ENCODE measurements around the gene CXCL3. TPM values are rescaled to one million over a fixed set of nuclear protein-coding genes. Genes with fewer than 3 reads are reported as not detected.

The CXCL3 gene
- total RNA-seq, 1 donor from 2014 or later = 5.9 TPM

- DNase-seq (ENCODE audit: extremely low spot score, unreplicated experiment) = no peak
- peaks cover 66% of the 10 kb centered on the region for H3K27me3 Mint-ChIP-seq
- peak overlapping the region; percentile 72 for H3K27ac Mint-ChIP-seq
- no peaks in the 10 kb centered on the region for H3K9me3 Mint-ChIP-seq
- H3K36me3 Mint-ChIP-seq = no peaks in the 10 kb centered on the region
- H3K4me1 Mint-ChIP-seq (ENCODE audit: unreplicated experiment) = peaks cover 13% of the 10 kb centered on the region
- peak overlapping the region; percentile 93 for H3K4me3 Mint-ChIP-seq
- TF ChIP-seq CTCF (conservative IDR thresholded peaks at IDR 0.05) = no peak
These were observed 1.2 kb downstream of the CXCL3 start for GRCh38 chr4:74037076-74037955.

GRCh38 chr4:74033739-74034138, 4.8 kb downstream of the CXCL3 start:
- Mint-ChIP-seq H3K27ac (no peak overlapping the region), H3K9me3 (no peaks in the 10 kb centered on the region), H3K4me3 (no peak overlapping the region), H3K27me3 (peaks cover 33% of the 10 kb centered on the region), H3K4me1 (ENCODE audit: unreplicated experiment) (peaks cover 9% of the 10 kb centered on the region), H3K36me3 (no peaks in the 10 kb centered on the region)
- TF ChIP-seq CTCF (conservative IDR thresholded peaks at IDR 0.05) = no peak
- no peak for DNase-seq (ENCODE audit: extremely low spot score, unreplicated experiment)

GRCh38 chr4:74032064-74032463, 6.4 kb downstream of the CXCL3 start:
- no peak overlapping the region for H3K4me3 Mint-ChIP-seq
- TF ChIP-seq CTCF (conservative IDR thresholded peaks at IDR 0.05) = no peak
- H3K27ac Mint-ChIP-seq = no peak overlapping the region
- H3K4me1 Mint-ChIP-seq (ENCODE audit: unreplicated experiment) = no peaks in the 10 kb centered on the region
- no peaks in the 10 kb centered on the region for H3K9me3 Mint-ChIP-seq
- H3K36me3 Mint-ChIP-seq = no peaks in the 10 kb centered on the region
- no peak for DNase-seq (ENCODE audit: extremely low spot score, unreplicated experiment)
- H3K27me3 Mint-ChIP-seq = peaks cover 22% of the 10 kb centered on the region

- no peaks in the 10 kb centered on the region for H3K36me3 Mint-ChIP-seq
- no peaks in the 10 kb centered on the region for H3K9me3 Mint-ChIP-seq
- no peak for TF ChIP-seq CTCF (conservative IDR thresholded peaks at IDR 0.05)
- H3K4me3 Mint-ChIP-seq = no peak overlapping the region
- DNase-seq (ENCODE audit: extremely low spot score, unreplicated experiment) = no peak
- peaks cover 18% of the 10 kb centered on the region for H3K27me3 Mint-ChIP-seq
- H3K4me1 Mint-ChIP-seq (ENCODE audit: unreplicated experiment) = no peaks in the 10 kb centered on the region
- no peak overlapping the region for H3K27ac Mint-ChIP-seq
These were observed 6.9 kb downstream of the CXCL3 start for GRCh38 chr4:74031576-74031975.

- H3K36me3 Mint-ChIP-seq = no peaks in the 10 kb centered on the region
- H3K9me3 Mint-ChIP-seq = no peaks in the 10 kb centered on the region
- H3K27ac Mint-ChIP-seq = no peak overlapping the region
- H3K4me1 Mint-ChIP-seq (ENCODE audit: unreplicated experiment) = no peaks in the 10 kb centered on the region
- no peak for DNase-seq (ENCODE audit: extremely low spot score, unreplicated experiment)
- H3K4me3 Mint-ChIP-seq = no peak overlapping the region
- TF ChIP-seq CTCF (conservative IDR thresholded peaks at IDR 0.05) = no peak
- H3K27me3 Mint-ChIP-seq = peaks cover 10% of the 10 kb centered on the region
These were observed 8.2 kb downstream of the CXCL3 start for GRCh38 chr4:74030285-74030684.

Measured in type B pancreatic cell (in vitro differentiated cells).